Kidney tubule cell (primary cell): ENCODE measurements around the gene TMEM151A.

ENCODE experiments used
- DNase-seq: peaks from one replicate; pipeline ENCODE4 v3.0.0-alpha.2; 2018; ENCODE audit warnings: low spot score

Gene TMEM151A

DNA sequence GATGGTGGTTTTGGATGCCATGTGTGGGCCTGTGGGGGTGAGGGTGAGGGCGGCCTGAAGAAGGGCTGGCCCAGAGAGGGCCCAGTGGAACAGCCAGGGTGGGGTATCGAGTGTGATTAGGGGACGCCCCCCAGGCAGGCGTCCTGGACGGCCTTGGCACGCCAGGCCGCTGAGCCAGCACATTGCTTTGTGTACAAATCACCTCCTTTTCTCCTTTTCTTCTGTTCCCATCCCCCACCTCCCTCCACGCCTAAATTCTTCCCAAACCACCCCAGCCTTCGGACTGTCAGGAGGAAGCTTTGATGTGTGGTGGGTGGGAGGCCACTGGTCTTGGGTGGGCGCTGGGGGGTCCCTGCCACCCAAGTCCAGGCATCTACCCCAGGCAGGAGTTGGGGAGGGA lies 33.0 kb downstream of the TMEM151A start:
- DNase-seq, result peak; percentile 10

DNA sequence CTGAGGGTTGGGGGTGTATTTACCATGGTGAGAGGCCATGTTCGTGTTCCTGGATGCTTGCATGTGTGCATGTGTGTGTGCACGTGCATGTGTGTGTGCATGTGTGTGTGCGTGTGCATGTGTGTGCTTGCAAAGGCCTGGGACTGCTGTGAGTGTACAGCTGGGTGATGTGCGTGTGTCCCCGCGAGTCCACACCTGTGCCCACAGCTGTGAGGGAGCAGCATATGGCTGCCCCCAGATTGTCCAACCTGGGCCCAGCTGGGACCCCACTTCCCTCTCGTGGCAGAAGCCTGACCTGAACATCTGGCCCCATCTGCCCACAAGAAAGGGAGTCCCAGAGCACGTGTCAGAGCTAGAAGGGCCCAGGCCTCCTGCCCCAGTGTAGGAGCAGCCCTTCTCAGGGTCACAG lies 33.6 kb downstream of the TMEM151A start:
- no peak for DNase-seq

DNA sequence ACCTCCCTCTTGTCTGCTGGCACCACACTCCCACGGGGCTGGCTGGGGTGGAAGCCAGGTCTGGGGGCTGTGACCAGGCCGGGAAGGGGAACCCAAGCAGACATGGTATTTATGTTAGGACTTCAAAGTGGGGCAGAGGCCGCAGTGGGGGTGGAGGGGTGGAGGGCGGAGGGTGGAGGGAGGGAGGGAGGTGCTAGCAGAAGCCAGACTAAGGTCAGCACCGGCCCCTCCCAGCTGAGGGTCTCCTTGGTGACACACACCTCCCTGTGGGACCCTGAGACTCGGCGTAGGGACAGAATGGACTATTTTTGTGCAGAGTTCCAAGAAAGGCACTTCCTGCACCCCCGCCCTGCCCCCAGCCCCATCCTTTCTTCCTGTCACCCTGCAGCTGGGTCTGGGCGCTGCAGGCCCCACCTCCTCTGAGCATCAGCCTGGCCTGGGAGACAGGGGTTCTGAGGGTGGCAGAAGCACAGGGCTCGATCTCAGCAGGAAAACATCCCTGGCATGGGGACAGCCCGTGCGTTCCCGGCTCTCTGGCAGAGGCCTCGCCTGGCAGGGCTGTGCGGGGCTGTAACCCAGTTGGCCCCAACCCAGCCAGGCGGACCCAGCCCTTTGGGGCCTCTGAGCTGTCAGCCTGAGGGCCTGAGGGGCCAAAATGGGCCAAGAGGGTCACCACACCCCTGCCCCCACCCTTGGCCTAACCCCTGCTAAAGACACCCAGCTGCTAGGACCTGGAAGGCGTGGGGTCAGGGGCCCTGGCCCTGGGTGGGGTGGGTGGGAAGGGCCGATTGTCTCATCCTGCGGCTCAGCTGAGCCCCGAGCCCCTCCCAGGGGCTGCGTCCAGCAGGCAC lies 34.8 kb downstream of the TMEM151A start:
- DNase-seq, result peak; percentile 40

DNA sequence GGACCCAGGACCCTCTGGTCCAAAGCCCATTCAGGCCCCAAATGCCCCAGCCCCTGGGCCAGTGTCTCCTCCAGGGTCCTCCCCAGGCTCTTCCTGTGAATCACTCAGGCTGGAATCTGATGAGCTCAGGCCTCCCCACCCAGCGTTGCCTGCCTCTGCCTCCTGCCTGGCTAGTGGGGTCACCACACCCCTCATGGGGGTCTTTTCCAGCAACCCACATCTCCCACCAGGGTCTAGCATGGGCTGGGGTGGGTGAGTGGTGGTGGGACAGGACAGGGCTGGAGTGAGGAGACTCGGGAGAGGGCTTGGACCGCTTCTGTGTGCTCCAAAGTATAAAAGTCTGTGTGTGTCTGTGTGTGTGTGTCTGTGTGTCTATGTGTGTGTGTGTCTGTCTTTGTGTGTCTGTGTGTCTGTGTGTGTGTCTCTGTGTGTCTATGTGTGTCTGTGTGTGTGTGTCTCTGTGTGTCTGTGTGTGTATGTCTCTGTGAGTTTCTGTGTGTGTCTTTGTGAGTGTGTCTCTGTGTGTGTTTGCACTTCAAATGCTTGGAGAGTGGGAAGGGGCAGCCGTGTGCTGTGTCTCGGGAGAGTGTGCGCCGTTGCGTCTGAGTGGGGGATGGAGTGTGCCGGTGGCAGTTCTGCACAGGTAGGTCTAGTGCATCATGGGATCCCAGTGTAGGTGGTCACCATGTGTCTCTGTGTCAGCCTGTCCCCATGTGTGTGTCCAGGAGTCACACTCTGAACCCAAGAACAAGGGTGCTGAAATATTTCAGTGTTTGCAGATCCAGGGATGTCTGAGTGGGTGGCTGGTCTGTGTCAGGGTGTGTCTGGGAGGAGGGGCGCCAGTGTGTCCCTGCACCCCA lies 35.7 kb downstream of the TMEM151A start:
- peak; percentile 62 for DNase-seq

DNA sequence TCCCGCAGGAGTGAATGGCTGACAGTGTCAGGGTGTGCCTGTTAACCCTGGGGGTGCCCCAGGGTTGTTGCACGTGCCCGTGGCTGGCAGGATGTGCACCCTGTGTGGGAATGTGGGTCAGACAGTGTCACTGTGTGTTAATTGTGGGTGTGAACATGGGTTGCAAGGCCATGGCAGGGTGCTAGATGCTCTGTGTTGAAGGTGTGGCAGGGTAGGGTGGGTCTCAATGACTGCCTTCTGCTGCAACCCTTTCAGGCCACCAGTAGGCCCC lies 36.3 kb downstream of the TMEM151A start:
- DNase-seq, result no peak

DNA sequence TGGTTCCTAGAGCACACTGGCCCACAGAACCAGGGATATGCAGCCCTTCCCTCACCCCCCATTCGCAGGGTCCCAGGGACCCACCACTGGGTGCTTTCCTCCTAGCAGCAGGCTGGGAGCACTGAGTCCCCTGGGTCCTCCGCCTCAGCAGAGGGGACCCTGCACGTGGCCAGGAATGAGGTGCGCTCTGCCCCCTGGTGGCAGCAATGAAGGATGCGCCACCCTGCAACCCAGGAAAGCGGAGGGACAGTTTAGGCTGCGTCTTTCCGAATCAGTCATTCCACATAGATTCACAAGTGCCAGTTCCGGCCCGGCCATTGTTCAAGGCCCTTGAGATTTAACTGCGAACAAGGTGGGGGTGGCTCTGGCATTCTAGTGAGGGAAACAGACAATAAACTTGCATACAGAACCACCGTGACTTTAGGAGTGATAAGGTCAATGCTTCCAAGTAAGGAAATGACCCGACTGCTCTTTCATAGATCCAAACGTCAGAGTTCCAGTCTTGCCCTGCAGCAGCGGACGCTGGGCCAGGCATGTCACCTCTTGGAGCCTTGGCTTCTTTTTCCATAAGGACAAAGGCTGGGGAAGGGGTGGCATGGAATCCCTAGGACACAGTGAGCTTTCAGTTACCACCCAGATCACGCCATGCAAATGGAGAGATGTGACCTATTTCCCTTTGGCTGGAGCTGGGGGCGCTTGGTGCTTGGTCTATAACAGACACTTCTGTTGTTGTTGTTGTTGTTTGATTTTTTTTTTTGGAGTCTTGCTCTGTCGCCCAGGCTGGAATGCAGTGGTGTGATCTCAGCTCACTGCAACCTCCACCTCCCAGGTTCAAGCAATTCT lies 36.8 kb downstream of the TMEM151A start:
- DNase-seq, result peak; percentile 78

DNA sequence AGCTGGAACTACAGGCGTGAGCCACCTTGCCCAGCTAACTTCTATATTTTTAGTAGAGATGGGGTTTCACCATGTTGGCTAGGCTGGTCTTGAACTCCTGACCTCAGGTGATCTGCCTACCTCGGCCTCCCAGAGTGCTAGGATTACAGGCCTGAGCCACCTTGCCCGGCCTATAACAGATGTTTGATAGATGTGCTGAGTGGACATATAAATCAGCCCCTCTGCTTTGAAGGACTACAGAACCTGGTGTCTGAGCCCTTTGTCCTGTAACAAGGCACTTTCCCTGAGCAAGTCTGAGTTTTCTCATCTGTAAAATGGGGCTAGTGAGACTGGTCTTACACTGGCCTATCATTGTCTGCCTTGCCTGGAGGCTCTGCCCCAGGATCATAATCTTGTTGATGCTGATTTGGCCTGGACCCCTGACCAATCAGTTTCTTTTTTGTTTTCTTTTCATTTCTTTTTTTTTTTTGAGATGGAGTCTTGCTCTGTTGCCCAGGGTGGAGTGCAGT lies 37.5 kb downstream of the TMEM151A start:
- no peak for DNase-seq

DNA sequence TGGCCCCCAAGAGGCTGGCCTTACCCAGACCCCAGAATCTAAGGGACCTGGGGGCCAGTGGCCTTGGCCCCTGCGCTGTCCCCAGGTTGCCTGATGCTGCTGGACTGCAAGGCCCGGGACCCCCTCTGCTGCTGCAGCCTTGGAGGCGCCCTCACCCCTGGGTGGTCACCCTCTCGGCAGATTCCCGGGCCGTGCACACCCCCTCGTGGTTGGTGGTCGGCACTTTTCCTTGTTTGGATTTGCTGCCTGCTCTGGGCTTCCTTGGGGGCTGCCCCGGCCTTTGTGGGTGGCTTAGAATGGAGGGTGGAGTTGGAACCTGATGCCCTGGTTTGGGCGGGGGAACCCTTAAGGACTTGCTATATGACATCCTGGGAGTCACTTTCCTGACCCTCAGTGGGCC lies 39.2 kb downstream of the TMEM151A start:
- DNase-seq, result no peak

DNA sequence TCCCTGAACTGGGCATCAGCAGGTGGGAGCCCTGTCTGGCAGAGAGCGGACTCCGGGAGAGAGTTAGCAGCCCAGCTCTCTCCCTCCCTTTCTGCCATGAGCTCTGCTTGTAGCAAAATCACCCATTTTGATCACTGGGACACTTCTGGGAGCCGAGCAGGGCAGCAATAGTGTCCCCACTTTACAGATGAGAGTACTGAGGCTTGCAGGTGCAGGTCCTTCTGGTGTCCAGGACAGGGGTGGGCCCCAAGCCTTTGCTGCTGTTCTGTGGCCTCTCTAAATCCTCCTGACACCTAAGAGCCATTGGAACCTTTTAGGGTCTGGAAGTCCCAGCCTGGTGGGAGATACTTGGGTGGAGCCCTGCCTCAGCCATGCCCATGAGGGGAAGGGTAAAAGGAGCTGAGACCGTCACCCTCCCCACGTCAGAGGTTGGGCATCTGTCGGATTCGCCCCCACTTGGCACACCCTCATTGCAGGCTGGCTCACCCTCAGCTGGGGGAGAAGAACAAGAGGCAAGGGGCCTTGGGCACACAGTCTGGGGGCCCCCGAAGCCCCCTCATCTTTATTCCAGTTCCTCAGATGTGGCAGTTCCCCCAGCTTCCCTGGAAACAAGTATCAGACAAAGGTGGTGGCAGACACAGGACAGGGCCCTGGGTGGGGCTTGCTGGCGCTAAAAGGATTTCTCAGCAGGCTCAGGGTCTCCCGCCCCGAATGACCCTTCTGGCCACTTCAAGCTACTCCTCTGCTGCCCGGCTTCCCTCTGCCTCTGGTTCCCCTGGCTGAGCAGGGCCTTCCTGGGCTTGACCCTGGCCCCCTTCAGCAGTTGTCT lies 40.1 kb downstream of the TMEM151A start:
- DNase-seq, result no peak

DNA sequence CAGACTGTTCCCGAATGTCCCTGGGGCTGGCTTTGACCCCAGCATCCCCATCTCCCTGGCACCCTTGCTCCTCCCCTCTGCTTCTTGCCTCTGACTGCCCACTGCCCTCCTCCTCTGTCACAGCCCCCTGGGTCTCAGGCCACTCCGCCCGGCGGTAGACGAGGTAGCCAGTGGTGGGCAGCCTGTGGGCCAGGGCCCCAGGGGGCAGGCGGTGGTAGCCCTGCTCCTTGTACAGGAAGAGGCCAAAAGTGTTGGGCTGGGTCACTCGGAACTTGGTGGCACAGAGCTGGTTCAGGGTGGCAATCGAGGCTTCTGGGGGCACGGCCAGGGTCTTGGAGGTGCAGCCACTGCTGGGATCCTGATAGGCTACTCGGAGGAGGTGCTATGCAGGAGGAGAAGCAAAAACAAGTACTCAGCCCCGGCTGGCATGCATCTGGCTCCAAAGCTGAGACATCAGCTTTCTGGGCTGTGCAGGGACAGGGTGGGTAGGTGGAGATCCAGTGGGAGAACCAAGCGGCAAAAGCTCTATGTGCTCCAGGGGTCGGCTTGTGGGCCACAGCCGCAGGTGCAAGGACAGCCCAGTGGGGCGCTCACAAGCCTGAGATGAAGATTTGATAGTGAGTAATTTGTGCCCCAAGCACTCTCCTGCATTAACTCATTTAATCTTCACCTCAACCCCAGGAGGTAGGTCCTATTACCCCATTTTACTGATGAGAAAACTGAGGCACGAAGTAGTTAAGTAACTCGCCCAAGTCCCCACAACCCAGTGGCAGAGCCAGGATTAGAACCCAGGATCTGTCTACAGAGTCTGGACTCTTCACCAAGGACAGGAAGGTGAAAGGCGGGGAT lies 40.9 kb downstream of the TMEM151A start:
- DNase-seq, result no peak

DNA sequence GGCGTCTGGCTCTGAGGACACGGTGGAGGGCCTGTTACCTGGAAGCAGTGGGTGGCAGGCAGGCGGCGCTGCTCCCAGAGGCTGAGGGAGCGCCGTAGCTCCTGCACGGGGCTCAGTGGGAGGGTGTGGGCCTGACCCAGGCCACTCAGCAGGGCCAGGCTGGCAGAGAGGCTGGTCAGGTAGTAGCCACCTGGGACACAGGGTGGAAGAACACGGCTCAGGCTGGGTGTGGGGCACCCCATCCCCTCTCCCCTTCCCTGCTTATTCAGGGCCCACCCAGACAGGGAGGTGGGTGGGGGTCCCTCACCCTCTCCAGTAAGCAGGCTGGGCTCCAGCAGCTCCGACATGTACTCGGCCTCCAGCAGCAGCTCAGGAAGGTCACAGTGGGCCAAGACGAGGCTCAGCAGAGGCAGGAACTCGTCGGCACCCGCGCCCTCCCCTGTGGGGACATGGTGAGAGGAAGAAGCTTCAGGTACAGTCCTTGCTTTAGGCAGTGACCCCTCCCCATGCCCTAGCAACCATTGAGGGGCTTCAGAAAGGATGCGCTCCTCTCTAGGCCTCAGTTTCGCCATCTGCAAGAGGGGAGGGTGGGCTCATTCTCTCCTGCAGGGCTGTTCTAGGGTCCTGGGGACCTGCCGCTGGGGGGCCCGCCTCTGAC lies 41.7 kb downstream of the TMEM151A start:
- no peak for DNase-seq

DNA sequence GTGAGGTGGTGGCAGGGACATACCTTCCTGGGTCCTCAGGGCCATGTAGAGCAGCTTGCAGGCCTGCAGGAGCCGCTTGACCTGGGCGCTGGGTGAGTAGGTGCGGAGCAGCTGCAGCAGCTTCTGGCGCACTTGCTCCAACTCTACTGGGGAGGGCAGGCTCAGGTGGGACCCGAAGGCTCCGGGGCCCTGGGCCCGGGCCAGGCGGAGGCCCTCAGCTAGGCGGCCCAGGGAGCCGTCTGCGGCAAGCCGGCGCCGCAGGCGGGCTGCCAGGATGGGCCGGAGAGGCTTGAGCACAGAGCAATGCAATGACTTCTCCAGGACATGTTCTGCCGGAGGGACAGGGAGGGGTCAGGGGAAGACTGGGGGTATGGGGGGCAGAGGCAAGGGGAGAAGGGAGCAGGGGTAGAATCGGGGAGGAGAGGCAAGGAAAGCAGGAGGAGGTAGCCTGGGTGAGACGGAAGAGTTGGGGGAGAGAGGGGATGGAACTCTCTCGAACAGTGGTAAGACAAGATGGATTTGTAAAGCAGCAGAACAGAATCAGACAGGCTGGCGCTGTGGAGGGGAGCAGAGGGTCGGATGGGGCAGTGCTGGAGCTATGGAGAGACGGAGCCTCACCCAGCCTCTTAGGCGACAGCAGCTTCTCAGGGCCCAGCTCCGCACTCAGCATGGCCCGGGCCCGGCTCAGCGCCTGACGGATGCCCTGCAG lies 42.4 kb downstream of the TMEM151A start:
- DNase-seq, result no peak

DNA sequence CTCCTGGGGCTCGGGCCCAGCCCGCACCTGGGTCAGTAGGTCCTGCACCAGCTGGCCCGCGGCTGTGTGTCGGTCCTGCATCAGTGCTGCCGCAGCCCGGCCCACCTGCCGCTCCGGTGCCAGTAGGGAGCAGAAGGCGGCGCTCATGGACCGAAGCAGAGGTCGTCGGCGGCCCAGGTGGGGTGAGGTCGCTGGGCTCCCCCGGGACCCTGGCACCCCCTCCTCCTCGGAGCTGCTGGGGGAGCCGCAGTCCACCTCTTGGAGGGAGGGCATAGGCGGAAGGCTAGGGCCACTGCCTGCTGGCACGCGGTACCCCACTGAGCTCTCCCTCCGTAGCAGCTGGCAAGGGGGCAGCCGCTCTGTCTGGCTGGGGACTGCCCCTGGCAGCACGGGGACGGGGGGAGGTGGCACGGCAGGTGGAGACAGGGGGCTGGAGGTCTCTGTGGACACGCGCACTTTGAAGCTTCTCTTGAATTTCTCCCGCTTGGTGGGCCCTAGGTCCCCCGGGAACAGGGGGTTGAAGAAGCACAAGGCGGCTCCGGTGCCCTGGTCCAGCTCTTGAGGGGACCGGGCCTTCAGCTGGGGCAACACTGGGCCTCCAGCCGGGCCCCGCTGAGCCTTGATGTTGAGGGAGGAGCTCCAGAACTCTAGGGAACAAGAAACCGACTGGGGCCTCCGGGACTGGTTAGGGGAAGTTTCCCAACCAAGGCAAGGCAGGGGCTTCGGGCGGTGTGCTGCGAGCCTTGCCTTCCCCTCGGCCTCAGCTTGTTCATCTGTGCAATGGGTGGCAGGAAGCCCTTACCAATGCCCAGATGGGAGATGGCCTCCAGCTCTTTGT lies 43.1 kb downstream of the TMEM151A start:
- DNase-seq, result no peak

DNA sequence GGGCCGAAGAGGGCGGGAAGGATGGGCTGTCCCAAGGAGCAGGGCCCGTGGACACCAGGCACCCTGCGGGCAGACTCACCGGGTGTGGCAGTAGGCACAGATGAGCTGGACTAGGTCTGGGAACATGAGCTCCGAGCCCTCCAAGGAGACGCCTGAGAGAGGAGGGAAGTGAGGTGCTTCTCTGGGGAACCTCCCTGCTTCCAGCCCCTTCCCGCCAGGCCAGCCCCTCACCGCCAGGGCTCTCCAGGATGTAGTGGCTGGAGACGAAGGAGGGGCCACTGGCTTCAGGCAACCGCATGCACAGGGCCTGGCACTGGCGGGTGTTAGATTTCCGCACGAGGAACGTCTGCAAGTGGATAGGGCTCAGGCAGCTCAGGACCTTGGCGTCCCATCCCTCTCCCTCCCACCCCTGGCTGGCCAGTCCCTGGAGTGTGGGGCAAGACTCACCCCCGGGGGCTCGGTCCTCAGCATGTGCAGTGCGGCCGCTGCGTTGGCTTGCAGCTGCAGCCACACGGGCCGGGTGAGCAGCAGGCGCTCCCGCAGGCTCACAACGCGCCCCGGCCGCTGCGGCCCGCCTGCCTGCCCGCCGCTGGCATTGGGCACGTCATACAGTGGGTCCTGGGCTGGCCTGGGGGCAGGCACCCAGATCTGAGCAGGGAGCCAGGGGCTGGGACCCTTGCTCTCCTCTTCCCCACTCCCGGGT lies 44.0 kb downstream of the TMEM151A start:
- peak; percentile 61 for DNase-seq

DNA sequence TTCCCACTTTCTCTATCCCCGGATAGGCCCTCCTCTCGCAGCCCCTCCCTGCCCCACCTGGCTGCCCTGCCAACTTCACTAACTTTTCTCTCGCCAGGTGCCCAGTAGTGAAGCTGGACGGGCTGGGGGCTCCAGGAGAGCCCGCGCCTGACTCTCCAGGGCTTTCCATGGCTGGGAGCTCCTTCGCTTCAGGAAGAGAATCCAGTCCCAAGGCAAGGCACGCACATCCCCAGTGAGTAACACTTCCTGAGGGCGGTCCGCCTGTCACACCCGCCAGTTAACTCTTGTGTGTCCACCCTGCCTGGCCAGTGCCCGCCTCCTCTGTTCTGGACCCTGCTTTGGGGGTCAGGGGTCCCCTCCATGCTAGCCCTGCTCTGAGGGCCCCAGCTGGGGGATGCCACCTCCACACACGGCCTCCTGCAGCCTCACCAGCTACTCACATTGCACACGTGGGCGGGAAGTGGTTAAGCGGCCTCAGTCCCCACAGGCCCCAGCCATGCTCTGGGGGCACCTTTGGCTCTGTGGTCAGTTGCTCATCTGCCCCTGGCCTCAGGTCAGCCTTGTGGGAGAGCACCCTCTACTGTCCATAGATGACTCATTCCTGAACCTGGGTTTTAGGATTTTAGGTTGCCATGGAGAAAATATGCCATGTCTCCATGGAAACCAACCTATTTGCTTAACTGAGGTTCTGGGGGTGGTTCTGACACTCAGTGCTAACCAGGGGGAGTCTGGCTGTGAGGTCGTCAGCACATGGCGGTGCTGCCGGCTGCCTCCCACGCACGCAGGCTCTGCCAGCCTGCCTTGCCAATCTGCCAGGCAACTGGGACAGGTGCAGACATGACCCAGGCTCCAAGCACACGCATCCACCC lies 44.8 kb downstream of the TMEM151A start, which contains the start of gene RIN1:
TSS of gene RIN1 (minus strand) at position 201 of the 869 bp plus-strand sequence. CDS start at position 169, 32 bp downstream.
- DNase-seq, result peak; percentile 99

DNA sequence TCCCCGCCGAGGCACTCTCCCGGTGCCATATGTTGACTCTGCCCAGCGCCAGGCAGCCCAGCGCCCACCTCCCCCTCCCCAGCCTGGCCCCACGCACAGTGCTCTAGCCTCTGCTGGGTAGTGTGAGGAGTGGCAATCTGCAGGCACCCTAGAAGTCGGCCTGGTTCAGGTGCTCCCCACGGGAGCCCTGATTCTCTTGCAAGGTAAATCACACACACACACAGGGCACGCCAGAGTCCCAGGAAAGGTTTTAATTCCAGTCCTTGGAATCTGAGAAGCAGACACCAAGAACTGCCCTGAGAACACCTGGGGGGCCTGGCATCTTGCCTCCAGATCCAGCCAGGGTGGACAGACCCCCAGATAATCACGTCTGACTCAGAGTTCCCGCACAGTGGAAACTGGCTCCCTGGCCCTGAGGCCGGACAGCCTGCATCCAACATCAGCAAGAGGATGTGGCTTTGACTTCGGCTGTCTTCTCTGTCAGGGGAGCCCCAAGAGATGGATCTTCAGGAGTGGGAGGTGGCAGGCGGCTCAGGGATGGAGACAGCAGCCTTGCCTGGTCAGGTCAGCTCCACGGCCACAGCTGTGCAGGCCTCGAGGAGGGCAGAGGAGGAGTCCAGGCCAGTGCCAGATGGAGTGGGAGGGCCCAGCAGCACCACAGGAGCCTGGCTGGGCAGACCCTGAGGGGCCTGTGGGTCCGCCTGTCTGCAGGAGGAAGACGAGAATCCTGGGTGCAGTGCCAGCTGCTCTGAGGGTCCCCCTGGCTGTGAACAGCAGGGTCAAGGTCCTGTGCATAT lies 45.6 kb downstream of the TMEM151A start:
- DNase-seq, result no peak
